Limb (tissue), 2 donors: Measurements from ENCODE around the gene MAPKAPK2.
A peak's percentile ranks its signal among the peaks of the same experiment; 100 is the strongest.
"Not testable (repeated sequence)": the region's sequence is repeated elsewhere in the genome, so short reads cannot be mapped to it uniquely, and the experiment has no call there.

ENCODE experiments used
- DNase-seq, 2 donors: peaks; one replicate each; pipeline ENCODE4 v3.0.0-alpha.2; 2016; ENCODE audit errors: extremely low spot score in 2 of 2

MAPKAPK2 gene

GRCh38 chr1:206684478-206685333, at the start of gene MAPKAPK2:
Gene MAPKAPK2 (plus strand): TSS chr1:206684905. CDS start chr1:206685230, 325 bp downstream.
- DNase-seq = peak in 1 of 2 donors; percentile 94

DNA sequence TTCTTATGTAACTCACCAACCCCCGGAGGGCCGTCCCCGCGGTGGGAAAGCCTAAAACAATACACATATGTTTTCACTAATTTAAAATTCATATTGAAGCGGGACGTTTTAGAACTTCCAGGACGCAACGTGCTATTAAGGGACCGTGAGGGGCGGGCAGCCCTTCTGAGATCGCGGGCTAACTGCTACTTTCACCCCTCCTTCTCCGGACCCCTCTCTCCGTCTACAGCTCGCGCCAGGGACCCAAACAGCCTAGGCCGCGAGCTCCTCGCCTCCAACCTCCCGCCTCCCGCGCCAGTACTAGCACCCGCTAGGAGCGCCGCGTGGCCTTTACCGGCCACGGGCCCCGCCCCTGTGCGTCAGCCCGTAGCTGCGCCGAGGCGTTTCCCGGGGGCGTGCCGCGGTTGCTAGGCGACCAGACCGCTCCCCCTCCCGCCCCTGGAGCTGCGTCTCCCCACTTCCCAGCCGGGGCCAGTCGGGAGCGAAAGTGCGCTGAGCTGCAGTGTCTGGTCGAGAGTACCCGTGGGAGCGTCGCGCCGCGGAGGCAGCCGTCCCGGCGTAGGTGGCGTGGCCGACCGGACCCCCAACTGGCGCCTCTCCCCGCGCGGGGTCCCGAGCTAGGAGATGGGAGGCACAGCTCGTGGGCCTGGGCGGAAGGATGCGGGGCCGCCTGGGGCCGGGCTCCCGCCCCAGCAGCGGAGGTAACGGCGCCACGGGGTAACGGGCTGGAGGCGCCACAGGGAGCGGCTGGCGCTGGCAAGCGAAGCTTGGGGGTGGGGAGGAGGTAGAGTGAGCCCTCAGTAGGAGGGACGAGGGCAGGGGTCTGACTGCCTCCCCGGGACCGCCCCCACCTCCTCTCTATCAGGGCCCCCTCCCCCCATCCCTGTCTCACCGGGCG, 49.4 kb upstream of the MAPKAPK2 start, which contains the start of gene DYRK3:
TSS of gene DYRK3 (plus strand) at position 457 of the 898 bp plus-strand sequence. CDS start at position 625, 168 bp downstream.
- peak; percentile 88 to 95 for DNase-seq

DNA sequence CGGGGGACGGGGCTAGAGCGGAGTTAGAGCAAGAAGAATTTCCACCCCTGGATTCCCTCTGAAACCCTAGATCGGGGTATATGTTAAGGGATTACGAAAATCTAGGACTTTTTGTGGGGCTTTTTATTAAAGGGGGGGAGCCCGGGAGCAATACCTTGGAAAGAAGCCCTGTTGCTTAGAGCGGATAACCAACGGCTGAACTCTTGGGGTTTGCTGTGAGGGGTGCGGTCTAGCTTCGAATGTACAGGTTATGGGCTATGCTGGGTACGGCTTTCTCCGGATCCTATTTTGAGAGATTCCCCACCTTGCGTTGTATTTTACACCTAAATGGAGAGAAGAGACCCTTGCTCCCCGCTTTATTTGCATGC, 48.7 kb upstream of the MAPKAPK2 start:
- DNase-seq = no peak

- DNase-seq = no peak
These were observed 48.0 kb upstream of the MAPKAPK2 start for GRCh38 chr1:206636671-206637070.

GRCh38 chr1:206637605-206638004, 47.1 kb upstream of the MAPKAPK2 start:
- DNase-seq = no peak

DNA sequence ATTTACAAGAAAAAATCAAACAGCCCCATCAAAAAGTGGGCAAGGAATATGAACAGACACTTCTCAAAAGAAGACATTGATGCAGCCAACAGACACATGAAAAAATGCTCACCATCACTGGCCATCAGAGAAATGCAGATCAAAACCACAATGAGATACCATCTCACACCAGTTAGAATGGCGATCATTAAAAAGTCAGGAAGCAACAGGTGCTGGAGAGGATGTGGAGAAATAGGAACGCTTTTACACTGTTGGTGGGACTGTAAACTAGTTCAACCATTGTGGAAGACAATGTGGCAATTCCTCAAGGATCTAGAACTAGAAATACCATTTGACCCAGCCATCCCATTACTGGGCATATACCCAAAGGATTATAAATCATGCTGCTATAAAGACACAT, 42.6 kb upstream of the MAPKAPK2 start:
- DNase-seq = not testable (repeated sequence)

- no peak for DNase-seq
These were observed 41.5 kb upstream of the MAPKAPK2 start for GRCh38 chr1:206643118-206643698.

- no peak for DNase-seq
These were observed 38.2 kb upstream of the MAPKAPK2 start for GRCh38 chr1:206646504-206646903.

DNA sequence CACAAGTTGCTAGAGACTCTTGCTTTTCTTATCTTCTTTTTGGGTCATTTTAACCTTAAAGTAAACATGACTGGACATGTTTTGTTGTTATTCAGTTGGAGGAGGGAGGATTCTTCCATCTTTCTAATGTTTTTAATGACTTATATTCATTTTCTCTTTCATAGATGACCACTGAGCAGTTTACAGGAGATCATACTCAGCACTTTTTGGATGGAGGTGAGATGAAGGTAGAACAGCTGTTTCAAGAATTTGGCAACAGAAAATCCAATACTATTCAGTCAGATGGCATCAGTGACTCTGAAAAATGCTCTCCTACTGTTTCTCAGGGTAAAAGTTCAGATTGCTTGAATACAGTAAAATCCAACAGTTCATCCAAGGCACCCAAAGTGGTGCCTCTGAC, 37.5 kb upstream of the MAPKAPK2 start:
- no peak for DNase-seq

GRCh38 chr1:206649261-206649921, 35.3 kb upstream of the MAPKAPK2 start:
- DNase-seq = no peak

DNA sequence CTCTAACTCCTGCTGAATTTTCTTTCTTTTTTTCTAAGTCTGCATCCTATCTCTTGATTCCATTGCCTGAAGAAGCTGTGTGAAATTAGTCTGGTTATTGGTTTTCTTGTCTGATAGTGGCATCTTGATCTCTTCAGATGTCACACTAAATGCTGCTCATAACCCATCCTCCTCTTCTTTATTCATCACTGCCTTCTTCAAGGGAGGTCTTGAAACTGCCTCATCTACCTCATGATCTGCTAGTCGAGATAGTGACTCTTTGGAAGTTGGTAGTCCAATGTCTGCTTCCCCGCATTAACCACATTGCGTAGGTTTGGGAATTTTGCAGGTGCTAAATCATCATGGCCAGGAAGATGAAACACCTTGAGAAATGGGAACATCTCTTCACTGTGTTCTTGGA, 33.7 kb upstream of the MAPKAPK2 start:
- no peak for DNase-seq

GRCh38 chr1:206651958-206652890, 32.5 kb upstream of the MAPKAPK2 start:
- DNase-seq = no peak

DNA sequence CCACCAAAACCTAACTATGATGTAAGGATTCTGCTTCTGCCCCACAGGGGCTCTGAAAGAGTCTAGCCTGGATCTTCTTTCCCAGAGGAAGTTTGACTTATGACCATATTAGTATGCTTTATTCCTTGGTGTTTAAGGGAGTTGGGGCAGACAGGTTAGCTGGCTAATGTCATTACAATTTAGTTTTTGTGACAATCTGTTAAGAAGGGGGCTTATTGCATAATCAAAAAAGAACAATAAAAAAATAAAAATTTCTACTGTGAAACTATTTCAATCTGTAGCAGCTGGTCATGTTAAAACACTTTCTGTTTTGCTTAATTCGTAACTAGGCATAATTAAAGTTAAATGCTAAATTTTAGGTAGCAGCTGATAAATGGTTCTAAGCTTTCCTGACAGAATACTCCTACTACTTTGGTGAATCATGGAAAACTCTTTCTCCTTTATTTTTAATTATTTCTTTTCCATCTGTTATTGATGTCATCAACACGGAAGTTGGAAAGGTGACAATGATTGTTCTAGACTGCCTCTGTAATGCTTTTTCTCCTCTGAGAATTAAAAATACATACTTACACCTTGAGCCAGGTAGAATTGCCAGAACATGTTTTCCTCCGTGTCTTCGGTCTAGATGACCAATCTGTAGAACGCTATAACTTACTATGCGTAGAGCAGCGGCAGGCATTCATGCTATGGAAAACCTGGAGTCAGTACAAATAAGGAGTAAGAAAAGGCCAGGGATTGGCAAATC, 30.8 kb upstream of the MAPKAPK2 start:
- no peak for DNase-seq

DNA sequence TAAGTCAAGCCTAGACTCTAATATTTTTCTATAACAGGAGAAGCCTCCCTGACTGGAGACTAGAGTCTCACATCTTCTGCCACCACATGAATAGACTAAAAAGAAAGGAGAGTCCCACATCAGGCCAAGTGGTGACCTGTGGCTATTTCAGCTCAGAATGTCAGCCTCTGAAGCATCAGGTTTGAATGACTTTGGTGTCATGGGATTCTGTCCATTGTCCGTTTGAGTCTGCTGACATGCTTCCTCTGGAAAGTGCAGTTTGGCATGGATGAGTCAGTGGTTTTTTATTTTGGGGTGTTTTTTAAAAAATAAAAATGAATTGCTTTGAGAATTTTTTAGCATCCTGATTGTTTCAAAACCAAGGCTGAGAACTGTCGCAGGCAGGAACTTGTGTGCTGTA, 29.9 kb upstream of the MAPKAPK2 start:
- DNase-seq = no peak

- DNase-seq = peak in 1 of 2 donors; percentile 45
These were observed 29.2 kb upstream of the MAPKAPK2 start for GRCh38 chr1:206655471-206655882.

- DNase-seq = no peak
These were observed 27.8 kb upstream of the MAPKAPK2 start for GRCh38 chr1:206656936-206657335.

DNA sequence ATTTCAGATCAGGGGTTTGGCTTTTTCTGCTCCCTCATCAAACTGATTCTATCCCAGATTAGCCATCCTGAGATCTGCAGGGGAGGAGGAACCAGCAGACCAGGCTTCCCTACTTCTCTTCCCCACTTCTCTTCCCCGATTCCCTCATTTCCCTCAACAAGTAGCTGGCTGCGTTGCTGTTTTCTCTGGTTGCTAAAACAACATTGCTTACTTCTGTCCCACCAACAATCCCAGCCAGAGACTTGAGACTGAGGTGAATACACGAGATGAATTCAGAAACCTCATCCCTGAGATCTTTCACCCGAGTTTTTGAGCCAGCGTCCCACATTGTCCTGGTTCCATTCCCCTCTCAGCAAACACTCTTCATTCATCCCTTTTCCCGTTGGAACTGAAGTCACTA, 27.0 kb upstream of the MAPKAPK2 start:
- DNase-seq = no peak

GRCh38 chr1:206658264-206658980, 26.3 kb upstream of the MAPKAPK2 start:
- DNase-seq = peak; percentile 53 to 65

GRCh38 chr1:206658981-206659273, 25.8 kb upstream of the MAPKAPK2 start:
- no peak for DNase-seq
